AG09309 (cell line): ENCODE results near the gene GIMAP5.

Experiments
- DNase-seq: peaks from one replicate; pipeline ENCODE4 v3.0.0-alpha.2; 2010; ENCODE audit warnings: low read depth
- H3K4me3 ChIP-seq: 2 replicates; pipeline ENCODE4 v1.5.1; 2011; ENCODE audit warnings: mild to moderate bottlenecking, low read depth, low read length, moderate library complexity; ENCODE audit not compliant: control insufficient read depth
- CTCF ChIP-seq: IDR thresholded peaks from 2 replicates; pipeline ENCODE4 v1.5.1; 2011; ENCODE audit warnings: mild to moderate bottlenecking, low read depth, low read length, inconsistent platforms; ENCODE audit not compliant: insufficient read depth, control insufficient read depth; ENCODE audit errors: missing control alignments

The GIMAP5 gene

GRCh38 chr7:150739033-150739432, 1.8 kb downstream of the GIMAP5 start:
- no peak overlapping the region for H3K4me3 ChIP-seq
- TF ChIP-seq CTCF: no peak
- DNase-seq: no peak

GRCh38 chr7:150740053-150740452, 2.8 kb downstream of the GIMAP5 start:
- no peak overlapping the region for H3K4me3 ChIP-seq
- TF ChIP-seq CTCF: no peak
- DNase-seq: no peak

- no peak for TF ChIP-seq CTCF
- DNase-seq: no peak
- H3K4me3 ChIP-seq: no peak overlapping the region
These were observed 5.2 kb downstream of the GIMAP5 start for GRCh38 chr7:150742286-150742968.

- no peak for TF ChIP-seq CTCF
- DNase-seq: no peak
- no peak overlapping the region for H3K4me3 ChIP-seq
These were observed 6.9 kb downstream of the GIMAP5 start for GRCh38 chr7:150744041-150744656.

- DNase-seq: no peak
- no peak for TF ChIP-seq CTCF
- H3K4me3 ChIP-seq: no peak overlapping the region
These were observed 7.9 kb downstream of the GIMAP5 start for GRCh38 chr7:150745086-150745485.

- TF ChIP-seq CTCF: no peak
- no peak for DNase-seq
These were observed 8.7 kb downstream of the GIMAP5 start for GRCh38 chr7:150745876-150746275.

More at GRCh38 chr7:150745876-150746275, 8.7 kb downstream of the GIMAP5 start:
- H3K4me3 ChIP-seq: no peak overlapping the region
